Trophoblast cell (in vitro differentiated cells and primary cell): ENCODE measurements around the gene BPHL.

Source experiments
- DNase-seq, 2 donors: peaks; one replicate each; pipeline ENCODE4 v3.0.0-alpha.2; 2016
- H2AFZ ChIP-seq: 2 replicates; pipeline ENCODE4 v1.6.1; 2013; ENCODE audit warnings: low read length, moderate library complexity, mild to moderate bottlenecking; ENCODE audit not compliant: insufficient read depth, poor library complexity
- H2AK5ac ChIP-seq: 2 replicates; pipeline ENCODE4 v1.6.1; 2013; ENCODE audit warnings: mild to moderate bottlenecking, low read length
- H2BK120ac ChIP-seq: 2 replicates; pipeline ENCODE4 v1.6.1; 2013; ENCODE audit warnings: low read length, mild to moderate bottlenecking, moderate library complexity; ENCODE audit not compliant: insufficient read depth, poor library complexity
- H2BK12ac ChIP-seq: 2 replicates; pipeline ENCODE4 v1.6.1; 2013; ENCODE audit warnings: mild to moderate bottlenecking, low read length, moderate library complexity
- H2BK5ac ChIP-seq: 2 replicates; pipeline ENCODE4 v1.6.1; 2013; ENCODE audit warnings: low read length, low read depth, moderate library complexity, mild to moderate bottlenecking; ENCODE audit not compliant: poor library complexity
- H3K14ac ChIP-seq: 2 replicates; pipeline ENCODE4 v1.6.1; 2013; ENCODE audit warnings: mild to moderate bottlenecking, low read length
- H3K18ac ChIP-seq: 2 replicates; pipeline ENCODE4 v1.6.1; 2013; ENCODE audit warnings: mild to moderate bottlenecking, low read length
- H3K23ac ChIP-seq: 2 replicates; pipeline ENCODE4 v1.6.1; 2013; ENCODE audit warnings: low read length
- H3K27ac ChIP-seq: 2 replicates; pipeline ENCODE4 v1.5.1; 2013; ENCODE audit warnings: low read depth, mild to moderate bottlenecking, inconsistent platforms, low read length, moderate library complexity
- H3K27me3 ChIP-seq: 2 replicates; pipeline ENCODE4 v1.6.1; 2013; ENCODE audit warnings: inconsistent platforms, mild to moderate bottlenecking, low read length, moderate library complexity; ENCODE audit not compliant: insufficient read depth
- H3K36me3 ChIP-seq, 2 experiments: 1 replicate in 1 of 2; 2 replicates in 1 of 2; pipeline ENCODE4 v1.6.1; 2013; ENCODE audit warnings: low read length in 2 of 2, mild to moderate bottlenecking in 2 of 2, moderate library complexity in 1 of 2; ENCODE audit not compliant: insufficient read depth in 2 of 2, control insufficient read depth in 1 of 2
- H3K4ac ChIP-seq: 2 replicates; pipeline ENCODE4 v1.6.1; 2013; ENCODE audit warnings: low read depth, mild to moderate bottlenecking, low read length, moderate library complexity
- H3K4me1 ChIP-seq, 2 experiments: 1 replicate in 1 of 2; 2 replicates in 1 of 2; pipeline ENCODE4 v1.6.1; 2013; ENCODE audit warnings: low read length in 2 of 2, mild to moderate bottlenecking in 2 of 2, moderate library complexity in 1 of 2; ENCODE audit not compliant: insufficient read depth in 2 of 2, control insufficient read depth in 1 of 2
- H3K4me2 ChIP-seq: 2 replicates; pipeline ENCODE4 v1.6.1; 2013; ENCODE audit warnings: inconsistent platforms, mild to moderate bottlenecking, low read length, moderate library complexity
- H3K4me3 ChIP-seq: 2 replicates; pipeline ENCODE4 v1.5.1; 2013; ENCODE audit warnings: mild to moderate bottlenecking, low read depth, low read length, inconsistent platforms
- H3K79me1 ChIP-seq: one replicate; pipeline ENCODE4 v1.6.1; 2013; ENCODE audit warnings: low read length
- H3K79me2 ChIP-seq: 2 replicates; pipeline ENCODE4 v1.6.1; 2013; ENCODE audit warnings: low read length, mild to moderate bottlenecking; ENCODE audit not compliant: control insufficient read depth, insufficient read depth, poor library complexity
- H3K9ac ChIP-seq: 2 replicates; pipeline ENCODE4 v1.6.1; 2013; ENCODE audit warnings: mild to moderate bottlenecking, low read length
- H3K9me3 ChIP-seq: 2 replicates; pipeline ENCODE4 v1.6.1; 2013; ENCODE audit warnings: low read depth, mild to moderate bottlenecking, control low read depth, inconsistent platforms, low read length; ENCODE audit not compliant: insufficient read depth
- H4K12ac ChIP-seq: 2 replicates; pipeline ENCODE4 v1.6.1; 2013; ENCODE audit warnings: low read depth, mild to moderate bottlenecking, low read length, moderate library complexity
- H4K8ac ChIP-seq: 2 replicates; pipeline ENCODE4 v1.6.1; 2013; ENCODE audit warnings: low read depth, mild to moderate bottlenecking, low read length, moderate library complexity
- H4K91ac ChIP-seq: one replicate; pipeline ENCODE4 v1.6.1; 2013; ENCODE audit warnings: low read depth, mild to moderate bottlenecking, low read length, moderate library complexity
- WGBS: extraction: QIAGEN DNeasy Blood & Tissue Kit; methylation state at CpG from one replicate; pipeline ENCODE4 v1.1.7; 2013; ENCODE audit warnings: missing lambda C conversion rate; ENCODE audit not compliant: insufficient read length, insufficient coverage; ENCODE audit errors: extremely low coverage; 5-methylcytosine and 5-hydroxymethylcytosine counted together

BPHL gene

DNA sequence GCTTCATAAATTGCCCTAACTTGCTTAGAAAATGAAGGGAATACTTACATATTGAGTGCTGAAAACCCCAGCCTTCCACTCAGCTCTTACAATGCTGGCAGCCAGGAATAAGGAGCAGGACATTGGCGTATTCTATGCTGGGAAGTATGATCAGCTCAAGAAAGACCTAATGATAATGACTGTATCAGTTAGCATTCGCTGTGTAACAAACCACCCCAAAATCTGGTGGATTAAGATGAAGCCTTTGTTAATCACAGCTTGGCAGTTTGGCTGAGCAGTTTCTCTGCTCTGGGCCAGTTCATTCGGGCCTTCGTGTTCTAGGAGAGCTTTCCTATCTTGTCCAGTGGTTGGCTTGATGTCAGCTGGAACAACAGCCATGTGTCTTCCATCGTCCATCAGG lies 72.3 kb downstream of the BPHL start:
- no CpG with 5 or more reads among the region's 5 CpGs for WGBS
- Histone ChIP-seq H3K4me3 (no peak overlapping the region), H3K4me2 (no peak overlapping the region), H3K18ac (no peak overlapping the region), H3K9ac (no peak overlapping the region), H3K27ac (no peak overlapping the region), H2BK5ac (no peak overlapping the region), H4K91ac (no peak overlapping the region), H4K12ac (no peak overlapping the region), H3K79me2 (no peaks in the 10 kb centered on the region), H3K36me3 (no peaks in the 10 kb centered on the region), H4K8ac (no peak overlapping the region), H2BK120ac (no peak overlapping the region), H3K4ac (no peak overlapping the region), H3K23ac (no peak overlapping the region), H3K4me1 (peaks cover 7 to 12% of the 10 kb centered on the region in 2 experiments), H3K79me1 (peaks cover 1% of the 10 kb centered on the region), H3K14ac (no peak overlapping the region), H3K27me3 (no peaks in the 10 kb centered on the region), H2AFZ (no peak overlapping the region), H3K9me3 (no peaks in the 10 kb centered on the region), H2BK12ac (no peak overlapping the region), H2AK5ac (no peak overlapping the region)
- DNase-seq: no peak

DNA sequence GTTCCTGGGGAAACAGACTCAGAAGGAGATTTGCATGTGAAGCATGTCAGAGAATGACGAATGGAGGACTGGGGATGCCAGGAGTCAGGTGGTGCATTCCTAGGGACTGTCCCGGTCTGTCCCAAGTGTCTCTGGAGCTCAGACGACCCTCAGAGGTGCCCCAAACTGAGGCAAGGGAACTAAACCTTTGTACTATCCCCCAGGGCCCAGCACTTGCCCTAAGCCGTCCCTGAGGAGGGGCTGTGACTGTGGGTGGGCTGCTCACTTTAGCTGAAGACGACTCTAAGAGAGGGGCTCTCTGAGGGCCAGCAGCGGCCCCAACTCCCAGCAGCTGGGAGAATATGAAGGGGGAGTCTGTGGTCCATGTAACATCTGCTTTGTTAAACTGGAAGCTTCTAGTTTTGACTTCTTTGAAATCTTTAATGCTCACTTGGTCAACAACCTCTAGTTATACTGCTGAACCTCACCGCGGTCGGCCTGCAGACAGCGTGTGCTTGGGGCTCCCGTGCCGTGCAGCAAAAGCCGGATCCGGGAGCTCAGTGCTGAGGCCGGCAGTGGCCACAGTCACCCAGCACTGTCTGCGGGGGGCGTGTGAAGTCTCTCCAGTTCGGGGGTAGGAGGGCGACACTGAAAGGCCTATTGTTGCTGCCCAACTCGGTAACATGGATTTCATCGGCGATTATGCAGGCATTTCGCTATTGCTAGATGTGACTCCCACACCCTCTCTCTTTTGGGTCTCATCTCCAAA lies 74.8 kb downstream of the BPHL start:
- no peak overlapping the region for H3K23ac ChIP-seq
- no peak overlapping the region for H2AK5ac ChIP-seq
- no peak overlapping the region for H2BK120ac ChIP-seq
- no peak overlapping the region for H3K9ac ChIP-seq
- H3K14ac ChIP-seq: no peak overlapping the region
- H2AFZ ChIP-seq: no peak overlapping the region
- H4K8ac ChIP-seq: no peak overlapping the region
- no peaks in the 10 kb centered on the region for H3K36me3 ChIP-seq
- peaks cover 3% of the 10 kb centered on the region for H3K9me3 ChIP-seq
- no peak overlapping the region for H4K91ac ChIP-seq
- H3K27me3 ChIP-seq: no peaks in the 10 kb centered on the region
- peaks cover 3 to 13% of the 10 kb centered on the region in 2 experiments for H3K4me1 ChIP-seq
- H3K4ac ChIP-seq: no peak overlapping the region
- peaks cover 1% of the 10 kb centered on the region for H3K79me1 ChIP-seq
- DNase-seq: no peak
- H3K18ac ChIP-seq: no peak overlapping the region
- no peak overlapping the region for H3K27ac ChIP-seq
- no CpG with 5 or more reads among the region's 23 CpGs for WGBS
- H3K4me3 ChIP-seq: no peak overlapping the region
- H3K4me2 ChIP-seq: no peak overlapping the region
- no peak overlapping the region for H2BK5ac ChIP-seq
- no peak overlapping the region for H4K12ac ChIP-seq
- no peaks in the 10 kb centered on the region for H3K79me2 ChIP-seq
- no peak overlapping the region for H2BK12ac ChIP-seq

DNA sequence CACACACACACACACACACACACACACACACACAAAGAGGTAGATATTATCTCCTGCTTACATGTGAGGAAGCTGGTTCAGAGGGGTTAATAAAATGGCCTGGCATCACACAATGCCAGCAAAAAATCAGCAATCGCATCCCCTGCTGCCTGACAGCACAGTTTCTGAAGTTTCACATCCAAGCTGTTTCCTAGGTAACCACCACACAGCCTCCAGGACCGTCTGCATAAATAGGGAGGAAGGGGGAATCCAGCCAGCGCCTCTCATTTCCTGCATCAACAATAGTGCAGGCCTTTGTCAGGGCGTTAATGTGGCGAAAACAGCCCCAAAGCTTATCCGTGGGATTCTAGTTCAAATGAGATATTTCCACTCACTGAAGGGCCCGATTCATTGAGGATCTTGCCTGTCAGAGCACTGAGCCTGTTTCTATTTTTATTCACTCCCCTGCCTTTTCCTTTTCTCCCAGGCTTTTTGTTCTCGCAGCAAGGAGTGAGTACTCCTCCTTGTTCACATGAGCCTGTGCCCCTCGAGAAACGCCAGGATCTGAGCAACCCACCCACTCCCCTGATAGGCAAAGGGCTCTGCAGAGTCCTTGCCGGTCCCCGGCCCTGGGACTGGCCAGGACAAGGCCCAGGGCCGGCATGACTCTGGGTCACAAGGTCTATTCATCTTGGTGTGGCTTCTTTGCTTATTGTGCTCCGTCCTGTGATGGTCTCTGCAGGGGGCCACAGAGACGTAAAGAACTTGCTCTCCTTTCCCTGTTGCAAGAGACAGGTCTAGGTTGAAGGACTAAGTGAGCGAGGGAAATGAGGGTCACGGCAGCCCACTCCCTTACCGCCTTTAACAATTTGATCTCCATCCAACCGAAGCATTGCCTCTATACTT lies 76.3 kb downstream of the BPHL start:
- DNase-seq: no peak
- Histone ChIP-seq H4K8ac (no peak overlapping the region), H2BK5ac (no peak overlapping the region), H4K12ac (no peak overlapping the region), H3K4me3 (no peak overlapping the region), H3K9ac (no peak overlapping the region), H2BK12ac (peak overlapping the region; percentile 30), H3K27me3 (no peaks in the 10 kb centered on the region), H3K9me3 (peaks cover 6% of the 10 kb centered on the region), H2AK5ac (no peak overlapping the region), H3K4ac (no peak overlapping the region), H3K79me2 (no peaks in the 10 kb centered on the region), H2AFZ (no peak overlapping the region), H3K4me2 (no peak overlapping the region), H3K18ac (no peak overlapping the region), H3K79me1 (peaks cover 1% of the 10 kb centered on the region), H2BK120ac (no peak overlapping the region), H3K27ac (no peak overlapping the region), H3K36me3 (no peaks in the 10 kb centered on the region), H3K4me1 (peaks cover 3 to 13% of the 10 kb centered on the region in 2 experiments), H3K23ac (no peak overlapping the region), H4K91ac (peak overlapping the region; percentile 0), H3K14ac (no peak overlapping the region)
- WGBS: no CpG with 5 or more reads among the region's 19 CpGs

- H3K4me3 ChIP-seq: no peak overlapping the region
- no peak overlapping the region for H3K4ac ChIP-seq
- H3K27me3 ChIP-seq: peaks cover 2% of the 10 kb centered on the region
- DNase-seq: no peak
- WGBS: no CpG with 5 or more reads among the region's 5 CpGs
- H2BK12ac ChIP-seq: no peak overlapping the region
- no peak overlapping the region for H2BK120ac ChIP-seq
- H3K14ac ChIP-seq: no peak overlapping the region
- no peak overlapping the region for H2BK5ac ChIP-seq
- H3K23ac ChIP-seq: no peak overlapping the region
- H3K27ac ChIP-seq: no peak overlapping the region
- H3K79me1 ChIP-seq: peaks cover 1% of the 10 kb centered on the region
- no peak overlapping the region for H4K8ac ChIP-seq
- H4K91ac ChIP-seq: no peak overlapping the region
- no peaks in the 10 kb centered on the region for H3K79me2 ChIP-seq
- no peak overlapping the region for H3K18ac ChIP-seq
- H2AK5ac ChIP-seq: no peak overlapping the region
- H3K9me3 ChIP-seq: peaks cover 6% of the 10 kb centered on the region
- H3K36me3 ChIP-seq: no peaks in the 10 kb centered on the region
- H4K12ac ChIP-seq: no peak overlapping the region
- H2AFZ ChIP-seq: no peak overlapping the region
- peaks cover 3 to 10% of the 10 kb centered on the region in 2 experiments for H3K4me1 ChIP-seq
- no peak overlapping the region for H3K4me2 ChIP-seq
- no peak overlapping the region for H3K9ac ChIP-seq
Measured at GRCh38 chr6:3195420-3195694, 76.8 kb downstream of the BPHL start.
